ENCODE data around the gene SYN1. TPM values are rescaled to one million over a fixed set of nuclear protein-coding genes. Genes with fewer than 3 reads are reported as not detected.

SYN1 gene
- total and polyA plus RNA-seq, 8 donors: 0.45 to 1.7 (median 1.5) TPM; not detected in 5

DNA sequence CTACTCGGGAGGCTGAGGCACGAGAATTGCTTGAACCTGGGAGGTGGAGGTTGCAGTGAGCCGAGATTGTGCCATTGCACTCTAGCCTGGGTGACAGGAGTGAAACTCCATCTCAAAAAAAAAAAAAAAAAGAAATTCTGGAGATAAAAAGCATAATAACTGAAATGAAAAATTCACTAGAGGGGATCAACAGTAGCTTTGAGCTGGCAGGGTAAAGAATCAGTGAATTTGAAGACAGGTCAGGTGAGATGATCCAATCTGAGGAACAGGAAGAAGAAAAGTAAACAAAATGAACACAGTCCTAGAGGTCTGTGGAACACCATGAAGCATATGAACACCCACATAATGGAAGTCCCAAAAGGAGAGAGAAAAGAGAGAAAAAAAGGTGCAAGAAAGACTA lies 22.4 kb downstream of the SYN1 start:
- intact Hi-C loops (cut with DNase I; ENCODE audit: low total_unique reads): no loop called here
- H3K4me3 ChIP-seq: no peak overlapping the region
- 86 to 100% (median 93%) methylated on average over 3 of the region's 3 CpGs for WGBS, 5 donors
- TF ChIP-seq, protein P1, sequence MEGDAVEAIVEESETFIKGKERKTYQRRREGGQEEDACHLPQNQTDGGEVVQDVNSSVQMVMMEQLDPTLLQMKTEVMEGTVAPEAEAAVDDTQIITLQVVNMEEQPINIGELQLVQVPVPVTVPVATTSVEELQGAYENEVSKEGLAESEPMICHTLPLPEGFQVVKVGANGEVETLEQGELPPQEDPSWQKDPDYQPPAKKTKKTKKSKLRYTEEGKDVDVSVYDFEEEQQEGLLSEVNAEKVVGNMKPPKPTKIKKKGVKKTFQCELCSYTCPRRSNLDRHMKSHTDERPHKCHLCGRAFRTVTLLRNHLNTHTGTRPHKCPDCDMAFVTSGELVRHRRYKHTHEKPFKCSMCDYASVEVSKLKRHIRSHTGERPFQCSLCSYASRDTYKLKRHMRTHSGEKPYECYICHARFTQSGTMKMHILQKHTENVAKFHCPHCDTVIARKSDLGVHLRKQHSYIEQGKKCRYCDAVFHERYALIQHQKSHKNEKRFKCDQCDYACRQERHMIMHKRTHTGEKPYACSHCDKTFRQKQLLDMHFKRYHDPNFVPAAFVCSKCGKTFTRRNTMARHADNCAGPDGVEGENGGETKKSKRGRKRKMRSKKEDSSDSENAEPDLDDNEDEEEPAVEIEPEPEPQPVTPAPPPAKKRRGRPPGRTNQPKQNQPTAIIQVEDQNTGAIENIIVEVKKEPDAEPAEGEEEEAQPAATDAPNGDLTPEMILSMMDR (IDR thresholded peaks at IDR 0.05): no peak
- TF ChIP-seq EP300 (IDR thresholded peaks at IDR 0.05): no peak
- no peak for TF ChIP-seq POLR2A (IDR thresholded peaks at IDR 0.05)
- no peak for TF ChIP-seq POLR2AphosphoS5 (IDR thresholded peaks at IDR 0.05)
- DNase-seq: no peak
- H3K27me3 ChIP-seq: no peaks in the 10 kb centered on the region
- no peaks in the 10 kb centered on the region for H3K4me1 ChIP-seq
- H3K36me3 ChIP-seq: no peaks in the 10 kb centered on the region
- no peak overlapping the region for H3K27ac ChIP-seq
- peaks cover 0 to 54% (median 24%) of the 10 kb centered on the region in 4 donors for H3K9me3 ChIP-seq

DNA sequence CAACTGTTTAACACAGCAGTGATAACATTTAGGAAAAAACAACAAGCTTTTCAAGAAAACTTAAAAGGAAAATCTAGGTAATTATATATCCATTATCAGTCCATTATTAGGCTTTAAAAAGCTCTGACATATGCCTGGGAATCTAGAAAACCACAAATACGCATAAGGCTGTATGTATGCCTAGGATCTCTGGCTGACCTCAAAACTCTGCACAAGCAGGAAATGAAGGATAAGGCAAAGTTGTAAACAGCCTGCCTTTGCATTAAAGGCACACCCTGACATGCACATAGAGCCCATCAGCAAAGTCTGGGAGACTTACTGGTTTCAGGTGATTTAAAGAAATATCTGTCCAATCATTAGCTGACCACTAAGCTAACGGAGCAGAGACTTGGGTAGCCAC lies 23.4 kb downstream of the SYN1 start:
- Histone ChIP-seq H3K9me3 (peaks cover 0 to 45% (median 24%) of the 10 kb centered on the region in 4 donors), H3K4me1 (no peaks in the 10 kb centered on the region), H3K36me3 (no peaks in the 10 kb centered on the region), H3K4me3 (no peak overlapping the region), H3K27ac (no peak overlapping the region), H3K27me3 (no peaks in the 10 kb centered on the region)
- WGBS, 5 donors: 50 to 70% (median 59%) methylated on average over 2 of the region's 2 CpGs
- intact Hi-C loops (cut with DNase I; ENCODE audit: low total_unique reads): no loop called here
- DNase-seq: no peak
- no peak for TF ChIP-seq POLR2A (IDR thresholded peaks at IDR 0.05)
- no peak for TF ChIP-seq EP300 (IDR thresholded peaks at IDR 0.05)
- TF ChIP-seq, protein P1 (IDR thresholded peaks at IDR 0.05): no peak
- no peak for TF ChIP-seq POLR2AphosphoS5 (IDR thresholded peaks at IDR 0.05)

DNA sequence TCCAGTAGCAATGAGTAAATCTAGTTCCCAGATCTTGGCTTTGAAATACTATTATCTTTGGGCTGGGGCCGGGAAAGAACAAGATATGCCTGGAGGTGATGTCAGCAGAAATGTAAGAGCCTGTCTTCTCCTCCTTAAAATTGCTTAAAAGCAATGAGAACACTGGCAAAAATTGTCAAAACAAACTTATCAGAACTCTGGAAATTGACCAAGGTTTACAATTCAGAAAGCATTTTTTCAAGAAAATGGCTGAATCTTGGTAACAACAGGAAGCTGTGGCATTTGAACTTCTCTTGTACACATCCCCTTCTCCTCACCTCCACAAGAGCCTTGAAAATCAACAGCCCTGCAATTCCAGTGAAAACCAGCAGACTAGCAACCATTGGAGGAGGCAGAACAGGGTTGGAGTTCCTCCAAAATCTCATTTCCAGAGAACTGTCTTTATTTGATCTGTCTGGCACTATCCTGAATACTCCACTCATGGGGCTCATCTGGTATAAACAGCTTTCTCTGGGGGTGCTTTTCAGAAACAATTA lies 23.9 kb downstream of the SYN1 start:
- DNase-seq: no peak
- no peaks in the 10 kb centered on the region for H3K36me3 ChIP-seq
- H3K27ac ChIP-seq: no peak overlapping the region
- H3K9me3 ChIP-seq: peaks cover 0 to 44% (median 24%) of the 10 kb centered on the region in 4 donors
- WGBS, 5 donors: 21 to 42% (median 29%) methylated on average over 1 of the region's 1 CpG
- no peaks in the 10 kb centered on the region for H3K27me3 ChIP-seq
- no peaks in the 10 kb centered on the region for H3K4me1 ChIP-seq
- TF ChIP-seq, protein P1 (IDR thresholded peaks at IDR 0.05): no peak
- TF ChIP-seq POLR2A (IDR thresholded peaks at IDR 0.05) (no peak), EP300 (IDR thresholded peaks at IDR 0.05) (no peak), POLR2AphosphoS5 (IDR thresholded peaks at IDR 0.05) (no peak)
- intact Hi-C loops (cut with DNase I; ENCODE audit: low total_unique reads): no loop called here
- H3K4me3 ChIP-seq: no peak overlapping the region

DNA sequence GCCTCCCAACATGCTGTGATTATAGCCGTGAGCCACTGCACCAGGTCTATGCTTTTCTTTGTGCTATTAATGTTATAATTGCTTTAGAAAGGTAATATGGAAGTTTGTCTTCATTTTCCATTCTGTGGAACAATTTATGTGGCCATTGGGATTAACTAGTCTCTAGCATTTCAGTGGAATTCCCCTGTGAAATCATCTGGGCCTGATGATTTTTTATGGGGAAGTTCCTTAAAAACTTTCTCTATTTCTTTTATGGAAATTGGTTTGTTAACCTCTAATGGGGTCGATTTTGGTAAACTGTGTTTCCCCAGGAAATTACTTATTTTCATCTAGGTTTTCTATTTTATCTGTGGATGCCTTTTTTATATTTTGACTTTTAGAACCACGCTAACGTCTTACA lies 26.1 kb downstream of the SYN1 start:
- no peaks in the 10 kb centered on the region for H3K36me3 ChIP-seq
- no peak for DNase-seq
- H3K27ac ChIP-seq: no peak overlapping the region
- no peaks in the 10 kb centered on the region for H3K4me1 ChIP-seq
- TF ChIP-seq, protein P1 (IDR thresholded peaks at IDR 0.05): no peak
- TF ChIP-seq POLR2AphosphoS5 (IDR thresholded peaks at IDR 0.05) (no peak), EP300 (IDR thresholded peaks at IDR 0.05) (no peak), POLR2A (IDR thresholded peaks at IDR 0.05) (no peak)
- no peak overlapping the region for H3K4me3 ChIP-seq
- peaks cover 0 to 28% (median 12%) of the 10 kb centered on the region in 4 donors for H3K9me3 ChIP-seq
- H3K27me3 ChIP-seq: no peaks in the 10 kb centered on the region
- intact Hi-C loops (cut with DNase I; ENCODE audit: low total_unique reads): no loop called here
- WGBS, 5 donors: 61 to 84% (median 75%) methylated on average over 4 of the region's 4 CpGs
